ENCODE data around the gene SYT11.

- no peak for TF ChIP-seq ARNTL (CRISPR knock-in tag; IDR thresholded peaks at IDR 0.05; ENCODE audit: borderline replicate concordance, low read depth)
- no peak for TF ChIP-seq CREB5 (CRISPR knock-in tag; IDR thresholded peaks at IDR 0.05; ENCODE audit: low read depth)
- TF ChIP-seq ESRRG (CRISPR knock-in tag; IDR thresholded peaks at IDR 0.05), result no peak
- TF ChIP-seq, protein P1, sequence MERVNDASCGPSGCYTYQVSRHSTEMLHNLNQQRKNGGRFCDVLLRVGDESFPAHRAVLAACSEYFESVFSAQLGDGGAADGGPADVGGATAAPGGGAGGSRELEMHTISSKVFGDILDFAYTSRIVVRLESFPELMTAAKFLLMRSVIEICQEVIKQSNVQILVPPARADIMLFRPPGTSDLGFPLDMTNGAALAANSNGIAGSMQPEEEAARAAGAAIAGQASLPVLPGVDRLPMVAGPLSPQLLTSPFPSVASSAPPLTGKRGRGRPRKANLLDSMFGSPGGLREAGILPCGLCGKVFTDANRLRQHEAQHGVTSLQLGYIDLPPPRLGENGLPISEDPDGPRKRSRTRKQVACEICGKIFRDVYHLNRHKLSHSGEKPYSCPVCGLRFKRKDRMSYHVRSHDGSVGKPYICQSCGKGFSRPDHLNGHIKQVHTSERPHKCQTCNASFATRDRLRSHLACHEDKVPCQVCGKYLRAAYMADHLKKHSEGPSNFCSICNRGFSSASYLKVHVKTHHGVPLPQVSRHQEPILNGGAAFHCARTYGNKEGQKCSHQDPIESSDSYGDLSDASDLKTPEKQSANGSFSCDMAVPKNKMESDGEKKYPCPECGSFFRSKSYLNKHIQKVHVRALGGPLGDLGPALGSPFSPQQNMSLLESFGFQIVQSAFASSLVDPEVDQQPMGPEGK (CRISPR knock-in tag; IDR thresholded peaks at IDR 0.05; ENCODE audit: borderline replicate concordance), result no peak
- no peak for TF ChIP-seq BACH2 (CRISPR knock-in tag; IDR thresholded peaks at IDR 0.05; ENCODE audit: borderline replicate concordance)
- TF ChIP-seq, protein P2, sequence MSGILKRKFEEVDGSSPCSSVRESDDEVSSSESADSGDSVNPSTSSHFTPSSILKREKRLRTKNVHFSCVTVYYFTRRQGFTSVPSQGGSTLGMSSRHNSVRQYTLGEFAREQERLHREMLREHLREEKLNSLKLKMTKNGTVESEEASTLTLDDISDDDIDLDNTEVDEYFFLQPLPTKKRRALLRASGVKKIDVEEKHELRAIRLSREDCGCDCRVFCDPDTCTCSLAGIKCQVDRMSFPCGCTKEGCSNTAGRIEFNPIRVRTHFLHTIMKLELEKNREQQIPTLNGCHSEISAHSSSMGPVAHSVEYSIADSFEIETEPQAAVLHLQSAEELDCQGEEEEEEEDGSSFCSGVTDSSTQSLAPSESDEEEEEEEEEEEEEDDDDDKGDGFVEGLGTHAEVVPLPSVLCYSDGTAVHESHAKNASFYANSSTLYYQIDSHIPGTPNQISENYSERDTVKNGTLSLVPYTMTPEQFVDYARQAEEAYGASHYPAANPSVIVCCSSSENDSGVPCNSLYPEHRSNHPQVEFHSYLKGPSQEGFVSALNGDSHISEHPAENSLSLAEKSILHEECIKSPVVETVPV (CRISPR knock-in tag; IDR thresholded peaks at IDR 0.05), result no peak
- no peak for TF ChIP-seq SNAI2 (CRISPR knock-in tag; IDR thresholded peaks at IDR 0.05)
These were observed 1.7 kb downstream of the SYT11 start for GRCh38 chr1:155860970-155861510.
